ENCODE results near the gene KANSL2.
"Not testable (repeated sequence)": the region's sequence is repeated elsewhere in the genome, so short reads cannot be mapped to it uniquely, and the experiment has no call there.

The KANSL2 gene

DNA sequence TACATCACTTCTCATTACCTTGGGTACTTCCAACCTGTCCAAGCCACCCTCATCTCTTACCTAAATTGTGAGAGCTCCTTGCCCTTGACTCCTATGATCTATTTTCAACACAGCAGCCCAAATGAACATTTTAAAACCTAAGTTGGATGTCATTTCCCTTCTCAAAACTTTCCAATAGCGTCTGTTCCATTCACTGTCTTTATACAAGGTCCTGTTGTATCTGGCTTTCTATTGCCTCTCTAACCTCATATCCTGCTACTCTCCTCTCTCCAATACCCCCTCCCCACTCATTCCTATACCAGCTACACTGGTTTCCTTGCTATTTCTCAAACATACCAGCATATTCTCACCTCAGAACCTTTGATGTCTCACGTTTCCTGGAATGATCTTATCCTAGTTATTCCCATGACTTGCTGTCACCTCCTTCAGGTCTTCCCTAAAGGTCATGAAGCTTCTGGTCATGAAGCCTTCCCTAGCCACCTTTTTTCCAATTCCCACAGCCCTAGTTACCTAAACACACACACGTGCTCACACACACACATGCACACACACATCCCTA lies 4.1 kb upstream of the KANSL2 start:
- Histone ChIP-seq H3K27me3 (ENCODE audit: insufficient read depth, poor library complexity, severe bottlenecking) (no peaks in the 10 kb centered on the region), H3K4me3 (replicated peaks; ENCODE audit: insufficient read depth, low read length) (no peak overlapping the region), H3K27ac (replicated peaks) (no peak overlapping the region)
- TF ChIP-seq, protein P1, sequence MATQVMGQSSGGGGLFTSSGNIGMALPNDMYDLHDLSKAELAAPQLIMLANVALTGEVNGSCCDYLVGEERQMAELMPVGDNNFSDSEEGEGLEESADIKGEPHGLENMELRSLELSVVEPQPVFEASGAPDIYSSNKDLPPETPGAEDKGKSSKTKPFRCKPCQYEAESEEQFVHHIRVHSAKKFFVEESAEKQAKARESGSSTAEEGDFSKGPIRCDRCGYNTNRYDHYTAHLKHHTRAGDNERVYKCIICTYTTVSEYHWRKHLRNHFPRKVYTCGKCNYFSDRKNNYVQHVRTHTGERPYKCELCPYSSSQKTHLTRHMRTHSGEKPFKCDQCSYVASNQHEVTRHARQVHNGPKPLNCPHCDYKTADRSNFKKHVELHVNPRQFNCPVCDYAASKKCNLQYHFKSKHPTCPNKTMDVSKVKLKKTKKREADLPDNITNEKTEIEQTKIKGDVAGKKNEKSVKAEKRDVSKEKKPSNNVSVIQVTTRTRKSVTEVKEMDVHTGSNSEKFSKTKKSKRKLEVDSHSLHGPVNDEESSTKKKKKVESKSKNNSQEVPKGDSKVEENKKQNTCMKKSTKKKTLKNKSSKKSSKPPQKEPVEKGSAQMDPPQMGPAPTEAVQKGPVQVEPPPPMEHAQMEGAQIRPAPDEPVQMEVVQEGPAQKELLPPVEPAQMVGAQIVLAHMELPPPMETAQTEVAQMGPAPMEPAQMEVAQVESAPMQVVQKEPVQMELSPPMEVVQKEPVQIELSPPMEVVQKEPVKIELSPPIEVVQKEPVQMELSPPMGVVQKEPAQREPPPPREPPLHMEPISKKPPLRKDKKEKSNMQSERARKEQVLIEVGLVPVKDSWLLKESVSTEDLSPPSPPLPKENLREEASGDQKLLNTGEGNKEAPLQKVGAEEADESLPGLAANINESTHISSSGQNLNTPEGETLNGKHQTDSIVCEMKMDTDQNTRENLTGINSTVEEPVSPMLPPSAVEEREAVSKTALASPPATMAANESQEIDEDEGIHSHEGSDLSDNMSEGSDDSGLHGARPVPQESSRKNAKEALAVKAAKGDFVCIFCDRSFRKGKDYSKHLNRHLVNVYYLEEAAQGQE (IDR thresholded peaks at IDR 0.05; ENCODE audit: insufficient replicate concordance, low read depth): no peak
- TF ChIP-seq, protein P2, sequence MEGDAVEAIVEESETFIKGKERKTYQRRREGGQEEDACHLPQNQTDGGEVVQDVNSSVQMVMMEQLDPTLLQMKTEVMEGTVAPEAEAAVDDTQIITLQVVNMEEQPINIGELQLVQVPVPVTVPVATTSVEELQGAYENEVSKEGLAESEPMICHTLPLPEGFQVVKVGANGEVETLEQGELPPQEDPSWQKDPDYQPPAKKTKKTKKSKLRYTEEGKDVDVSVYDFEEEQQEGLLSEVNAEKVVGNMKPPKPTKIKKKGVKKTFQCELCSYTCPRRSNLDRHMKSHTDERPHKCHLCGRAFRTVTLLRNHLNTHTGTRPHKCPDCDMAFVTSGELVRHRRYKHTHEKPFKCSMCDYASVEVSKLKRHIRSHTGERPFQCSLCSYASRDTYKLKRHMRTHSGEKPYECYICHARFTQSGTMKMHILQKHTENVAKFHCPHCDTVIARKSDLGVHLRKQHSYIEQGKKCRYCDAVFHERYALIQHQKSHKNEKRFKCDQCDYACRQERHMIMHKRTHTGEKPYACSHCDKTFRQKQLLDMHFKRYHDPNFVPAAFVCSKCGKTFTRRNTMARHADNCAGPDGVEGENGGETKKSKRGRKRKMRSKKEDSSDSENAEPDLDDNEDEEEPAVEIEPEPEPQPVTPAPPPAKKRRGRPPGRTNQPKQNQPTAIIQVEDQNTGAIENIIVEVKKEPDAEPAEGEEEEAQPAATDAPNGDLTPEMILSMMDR (IDR thresholded peaks at IDR 0.05; ENCODE audit: insufficient read depth, low read length): no peak
- TF ChIP-seq GABPA (IDR thresholded peaks at IDR 0.05; ENCODE audit: low read depth): no peak
- TF ChIP-seq POLR2AphosphoS5 (IDR thresholded peaks at IDR 0.05; ENCODE audit: low read depth): no peak
- TF ChIP-seq SPI1 (IDR thresholded peaks at IDR 0.05; ENCODE audit: borderline replicate concordance, low read depth): no peak
- no peak for DNase-seq (ENCODE audit: low read depth in 1 of 2, low spot score in 1 of 2)

DNA sequence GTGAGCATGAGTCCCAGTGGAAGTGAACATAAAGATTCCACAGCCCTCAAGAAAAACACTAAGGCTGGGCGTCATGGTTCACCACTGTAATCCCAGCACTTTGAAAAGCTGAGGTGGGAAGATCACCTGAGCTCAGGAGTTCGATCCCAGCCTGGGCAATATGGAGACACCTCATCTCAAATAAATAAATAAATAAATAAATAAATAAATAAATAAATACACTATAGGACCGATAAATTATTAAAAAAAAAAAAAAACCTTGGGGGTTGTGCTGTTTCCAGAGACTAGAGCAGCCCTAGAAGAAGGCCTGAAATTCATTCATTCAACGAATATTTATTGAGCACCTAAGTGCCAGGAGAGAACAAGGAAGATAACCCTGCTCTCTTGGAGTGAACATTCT lies 1.5 kb upstream of the KANSL2 start:
- H3K4me3 ChIP-seq (replicated peaks; ENCODE audit: insufficient read depth, low read length): no peak overlapping the region
- no peaks in the 10 kb centered on the region for H3K27me3 ChIP-seq (ENCODE audit: insufficient read depth, poor library complexity, severe bottlenecking)
- no peak for TF ChIP-seq SPI1 (IDR thresholded peaks at IDR 0.05; ENCODE audit: borderline replicate concordance, low read depth)
- TF ChIP-seq, protein P2 (IDR thresholded peaks at IDR 0.05; ENCODE audit: insufficient read depth, low read length): no peak
- TF ChIP-seq, protein P1 (IDR thresholded peaks at IDR 0.05; ENCODE audit: insufficient replicate concordance, low read depth): no peak
- no peak for TF ChIP-seq POLR2AphosphoS5 (IDR thresholded peaks at IDR 0.05; ENCODE audit: low read depth)
- TF ChIP-seq GABPA (IDR thresholded peaks at IDR 0.05; ENCODE audit: low read depth): no peak
- no peak for DNase-seq (ENCODE audit: low read depth in 1 of 2, low spot score in 1 of 2)
- H3K27ac ChIP-seq (replicated peaks): no peak overlapping the region

DNA sequence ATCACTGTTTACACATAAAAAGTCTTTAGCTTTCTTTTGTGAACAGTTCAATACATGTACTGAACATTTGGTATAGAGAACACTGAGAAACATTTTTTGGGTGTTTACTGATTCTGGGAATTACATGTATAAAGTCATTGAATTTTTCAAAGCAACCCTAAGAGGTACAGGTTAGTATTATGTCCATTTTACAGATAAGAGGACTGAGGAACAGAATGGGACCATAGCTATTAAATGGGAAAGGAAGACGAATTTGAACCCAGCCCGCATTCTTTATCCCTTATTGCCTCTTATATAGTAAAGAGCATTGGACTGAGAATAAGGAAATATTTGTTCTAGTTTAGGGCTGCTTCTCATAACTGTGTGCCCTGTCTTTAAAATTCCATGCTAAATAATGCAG lies 889 bp upstream of the KANSL2 start:
- Histone ChIP-seq H3K4me3 (replicated peaks; ENCODE audit: insufficient read depth, low read length) (peak overlapping the region; percentile 59), H3K27me3 (ENCODE audit: insufficient read depth, poor library complexity, severe bottlenecking) (no peaks in the 10 kb centered on the region), H3K27ac (replicated peaks) (peak overlapping the region; percentile 54)
- no peak for DNase-seq (ENCODE audit: low read depth in 1 of 2, low spot score in 1 of 2)
- TF ChIP-seq GABPA (IDR thresholded peaks at IDR 0.05; ENCODE audit: low read depth) (no peak), SPI1 (IDR thresholded peaks at IDR 0.05; ENCODE audit: borderline replicate concordance, low read depth) (no peak), POLR2AphosphoS5 (IDR thresholded peaks at IDR 0.05; ENCODE audit: low read depth) (no peak)
- TF ChIP-seq, protein P2 (IDR thresholded peaks at IDR 0.05; ENCODE audit: insufficient read depth, low read length): no peak
- TF ChIP-seq, protein P1 (IDR thresholded peaks at IDR 0.05; ENCODE audit: insufficient replicate concordance, low read depth): no peak

DNA sequence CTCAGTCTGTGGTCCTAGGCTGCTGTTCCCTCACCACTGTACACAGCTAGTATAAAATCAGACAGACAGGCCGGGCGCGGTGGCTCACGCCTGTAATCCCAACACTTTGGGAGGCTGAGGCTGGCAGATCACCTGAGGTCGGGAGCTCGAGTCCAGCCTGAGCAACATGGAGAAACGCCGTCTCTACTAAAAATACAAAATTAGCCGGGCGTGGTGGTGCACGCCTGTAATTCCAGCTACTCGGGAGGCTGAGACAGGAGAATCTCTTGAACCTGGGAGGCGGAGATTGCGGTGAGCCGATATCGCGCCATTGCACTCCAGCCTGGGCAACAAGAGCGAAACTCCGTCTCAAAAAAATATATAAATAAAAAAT lies 481 bp upstream of the KANSL2 start:
- Histone ChIP-seq H3K4me3 (replicated peaks; ENCODE audit: insufficient read depth, low read length) (peak overlapping the region; percentile 59), H3K27ac (replicated peaks) (peak overlapping the region; percentile 54)
- not testable (repeated sequence) for DNase-seq (ENCODE audit: low read depth in 1 of 2, low spot score in 1 of 2); H3K27me3 ChIP-seq (ENCODE audit: insufficient read depth, poor library complexity, severe bottlenecking)
